ENCODE results near the gene MTPN.

DNA sequence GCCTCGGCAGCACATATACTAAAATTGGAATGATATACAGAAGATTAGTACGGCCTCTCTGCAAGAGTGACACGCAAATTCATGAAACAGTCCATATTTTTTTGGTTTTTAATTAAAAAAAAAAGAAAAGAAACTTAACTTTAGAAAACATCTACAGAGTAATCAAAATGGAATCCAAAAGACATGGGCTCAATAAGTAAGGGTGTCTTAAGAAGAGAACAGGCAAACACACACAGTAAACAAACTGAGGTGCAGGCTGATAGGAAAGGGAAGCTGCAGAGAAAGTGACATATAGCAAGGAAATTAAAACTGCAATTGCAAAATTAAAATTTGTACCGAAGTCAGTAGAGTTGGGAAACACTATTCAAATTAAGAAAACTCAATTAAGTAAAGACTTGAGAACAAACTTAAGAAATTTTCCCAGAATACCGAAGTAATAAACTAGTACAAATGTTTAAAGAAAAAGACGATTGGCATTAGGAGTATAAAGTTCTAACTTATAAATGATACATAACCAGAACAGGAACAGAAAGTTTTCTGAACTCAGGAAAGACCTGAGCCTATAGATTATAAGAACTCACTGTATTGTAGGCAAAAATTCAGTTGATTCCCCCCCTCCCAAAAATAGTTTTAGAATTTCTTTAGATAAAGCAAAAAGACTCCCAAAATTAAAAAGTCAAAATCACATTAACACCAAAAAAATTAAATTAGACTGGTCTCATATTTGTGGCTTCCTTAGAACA, 16.3 kb downstream of the MTPN start:
- TF ChIP-seq, protein P1, sequence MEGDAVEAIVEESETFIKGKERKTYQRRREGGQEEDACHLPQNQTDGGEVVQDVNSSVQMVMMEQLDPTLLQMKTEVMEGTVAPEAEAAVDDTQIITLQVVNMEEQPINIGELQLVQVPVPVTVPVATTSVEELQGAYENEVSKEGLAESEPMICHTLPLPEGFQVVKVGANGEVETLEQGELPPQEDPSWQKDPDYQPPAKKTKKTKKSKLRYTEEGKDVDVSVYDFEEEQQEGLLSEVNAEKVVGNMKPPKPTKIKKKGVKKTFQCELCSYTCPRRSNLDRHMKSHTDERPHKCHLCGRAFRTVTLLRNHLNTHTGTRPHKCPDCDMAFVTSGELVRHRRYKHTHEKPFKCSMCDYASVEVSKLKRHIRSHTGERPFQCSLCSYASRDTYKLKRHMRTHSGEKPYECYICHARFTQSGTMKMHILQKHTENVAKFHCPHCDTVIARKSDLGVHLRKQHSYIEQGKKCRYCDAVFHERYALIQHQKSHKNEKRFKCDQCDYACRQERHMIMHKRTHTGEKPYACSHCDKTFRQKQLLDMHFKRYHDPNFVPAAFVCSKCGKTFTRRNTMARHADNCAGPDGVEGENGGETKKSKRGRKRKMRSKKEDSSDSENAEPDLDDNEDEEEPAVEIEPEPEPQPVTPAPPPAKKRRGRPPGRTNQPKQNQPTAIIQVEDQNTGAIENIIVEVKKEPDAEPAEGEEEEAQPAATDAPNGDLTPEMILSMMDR (IDR thresholded peaks at IDR 0.05): no peak
- TF ChIP-seq POLR2A (IDR thresholded peaks at IDR 0.05): no peak
